ENCODE results near the gene TBC1D16.

The TBC1D16 gene

DNA sequence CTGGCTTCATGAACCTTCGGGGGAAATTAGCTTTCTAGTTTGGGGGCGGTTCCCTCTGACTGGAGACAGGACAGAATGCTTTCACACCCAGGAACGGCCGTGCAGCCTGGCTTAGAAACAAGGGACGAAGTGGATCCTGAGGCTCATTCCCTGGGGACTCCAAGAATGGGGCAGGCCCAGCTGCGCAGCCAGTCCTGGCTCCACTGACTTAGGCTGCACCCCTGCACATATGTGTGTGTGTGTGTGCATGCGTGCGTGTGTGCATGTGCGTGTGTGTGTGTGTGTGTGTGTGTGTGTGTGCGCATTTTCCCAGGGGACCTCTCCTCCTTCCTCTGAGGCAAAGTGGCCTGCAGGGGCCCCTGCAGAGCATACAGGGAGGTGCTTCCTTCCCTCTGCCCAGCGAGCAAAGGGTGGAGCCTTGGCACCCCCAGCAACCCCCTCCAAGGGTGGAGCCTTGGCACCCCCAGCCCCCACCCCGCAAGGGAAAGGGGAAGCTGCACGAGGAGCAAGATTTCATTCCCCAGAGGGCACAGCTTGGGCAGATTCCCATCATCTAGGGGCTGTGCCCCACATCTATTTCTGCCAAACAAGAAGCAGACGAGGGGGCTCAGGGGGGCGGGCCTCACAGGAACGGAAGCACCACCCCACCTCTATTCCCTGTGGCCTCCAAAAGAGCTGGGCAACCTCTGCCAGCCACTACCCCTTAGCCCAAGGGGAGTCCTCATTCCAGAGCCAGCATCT lies 98.9 kb downstream of the TBC1D16 start:
- DNase-seq, result no peak

DNA sequence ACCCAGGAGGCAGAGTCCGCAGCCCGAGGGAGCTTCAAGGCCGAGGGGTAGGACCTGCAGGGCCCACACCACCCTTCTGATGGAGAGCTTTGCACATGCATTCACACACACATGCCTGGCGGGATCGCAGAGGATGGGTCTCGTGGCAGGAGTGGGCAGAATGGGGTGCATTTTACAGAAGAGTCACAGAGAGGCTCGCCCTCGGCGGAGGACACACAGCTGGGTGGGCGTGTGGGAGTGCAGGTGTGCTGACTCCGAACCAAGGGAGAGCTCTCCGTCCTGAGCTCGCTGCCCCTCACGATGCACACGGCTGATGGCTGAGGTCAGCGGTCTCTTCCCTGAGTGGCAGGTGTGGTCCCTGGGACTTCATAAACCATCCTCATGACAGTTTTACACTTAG lies 99.6 kb downstream of the TBC1D16 start:
- no peak for DNase-seq

DNA sequence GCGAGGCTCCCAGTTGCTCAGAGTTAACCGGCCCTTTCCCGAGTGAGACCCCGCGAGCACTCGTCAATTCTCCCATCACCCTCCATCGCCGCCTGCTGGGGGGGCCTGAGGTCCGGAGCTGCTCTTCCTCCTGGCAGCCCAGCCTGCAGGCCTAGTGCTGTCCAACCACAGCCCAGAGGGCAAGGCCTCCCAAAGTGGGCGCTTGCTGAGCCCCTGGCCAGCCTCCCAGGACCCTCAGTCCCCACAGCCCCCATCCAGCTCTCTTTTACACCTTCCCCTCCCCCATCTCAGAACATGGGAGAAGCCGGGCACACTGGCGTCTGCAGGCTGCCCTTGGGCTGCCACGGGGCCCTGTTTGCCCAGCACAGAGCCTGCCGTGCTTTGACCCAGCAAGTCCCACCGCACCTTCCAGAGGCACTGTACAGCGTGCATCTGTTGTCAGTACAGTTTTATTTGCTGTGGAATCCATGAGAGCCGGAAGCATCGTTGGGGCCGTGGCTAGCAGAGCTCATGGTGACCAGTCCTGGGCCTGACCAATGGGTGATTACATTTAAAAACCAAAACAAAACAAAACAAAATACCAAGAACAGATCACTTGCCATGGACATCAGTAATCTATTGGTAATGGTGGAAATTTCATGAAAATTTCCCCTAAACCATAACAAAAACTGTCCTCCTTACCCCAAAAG lies 100.3 kb downstream of the TBC1D16 start:
- DNase-seq, result no peak

DNA sequence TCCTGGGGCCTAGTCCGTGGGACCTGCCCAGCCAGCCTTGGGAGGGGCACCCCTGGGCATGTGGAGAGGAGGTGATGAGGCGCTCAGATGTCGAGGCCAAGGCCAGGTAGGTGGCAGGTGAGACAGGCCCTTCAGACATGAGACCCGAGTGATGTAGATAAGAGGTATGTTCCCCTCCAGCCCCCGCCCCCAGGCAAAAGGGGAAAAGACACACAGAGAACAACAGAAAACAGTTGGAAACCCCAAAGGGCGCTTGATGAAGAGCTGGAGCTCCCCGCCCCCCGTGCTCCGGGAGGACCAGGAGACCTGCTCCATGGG lies 101.1 kb downstream of the TBC1D16 start:
- DNase-seq, result no peak

DNA sequence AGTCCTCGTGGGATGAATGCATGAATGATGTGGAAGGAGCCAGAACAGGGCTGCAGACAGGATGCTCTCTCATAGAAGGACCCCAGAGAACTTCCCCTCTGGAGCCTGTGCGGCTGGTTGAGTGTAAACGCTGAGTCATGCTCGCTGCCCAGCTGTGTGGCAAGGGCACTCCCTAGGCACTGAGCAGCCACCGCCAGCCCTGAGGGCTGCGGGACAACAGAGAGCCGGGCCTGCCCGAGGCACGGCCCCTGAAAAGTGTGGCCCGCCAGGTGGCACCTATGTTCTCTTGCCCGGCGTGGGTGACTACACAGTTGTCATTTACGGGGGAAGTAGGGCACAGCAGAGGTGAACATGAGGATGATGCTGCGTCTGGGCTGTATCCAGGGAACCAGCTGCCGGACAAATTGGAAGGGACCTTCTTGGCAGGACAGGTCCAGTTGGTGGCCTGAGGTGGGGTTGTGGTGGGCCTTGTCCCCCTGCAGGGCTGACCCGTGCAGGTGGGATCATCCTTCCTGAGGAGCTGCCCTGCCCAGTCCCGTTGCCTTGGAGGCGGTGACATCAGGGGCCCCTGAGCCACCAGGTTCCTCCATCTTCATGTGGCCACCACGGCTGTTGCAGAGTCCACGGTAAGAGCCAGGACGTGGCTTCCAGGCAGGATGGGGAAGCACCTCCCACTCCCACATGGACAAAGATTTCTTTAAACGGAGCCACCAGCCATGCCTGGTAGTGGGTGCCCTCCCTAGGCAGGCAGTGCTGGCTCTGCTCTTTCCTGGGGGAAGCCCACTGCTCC lies 101.6 kb downstream of the TBC1D16 start:
- DNase-seq, result no peak

DNA sequence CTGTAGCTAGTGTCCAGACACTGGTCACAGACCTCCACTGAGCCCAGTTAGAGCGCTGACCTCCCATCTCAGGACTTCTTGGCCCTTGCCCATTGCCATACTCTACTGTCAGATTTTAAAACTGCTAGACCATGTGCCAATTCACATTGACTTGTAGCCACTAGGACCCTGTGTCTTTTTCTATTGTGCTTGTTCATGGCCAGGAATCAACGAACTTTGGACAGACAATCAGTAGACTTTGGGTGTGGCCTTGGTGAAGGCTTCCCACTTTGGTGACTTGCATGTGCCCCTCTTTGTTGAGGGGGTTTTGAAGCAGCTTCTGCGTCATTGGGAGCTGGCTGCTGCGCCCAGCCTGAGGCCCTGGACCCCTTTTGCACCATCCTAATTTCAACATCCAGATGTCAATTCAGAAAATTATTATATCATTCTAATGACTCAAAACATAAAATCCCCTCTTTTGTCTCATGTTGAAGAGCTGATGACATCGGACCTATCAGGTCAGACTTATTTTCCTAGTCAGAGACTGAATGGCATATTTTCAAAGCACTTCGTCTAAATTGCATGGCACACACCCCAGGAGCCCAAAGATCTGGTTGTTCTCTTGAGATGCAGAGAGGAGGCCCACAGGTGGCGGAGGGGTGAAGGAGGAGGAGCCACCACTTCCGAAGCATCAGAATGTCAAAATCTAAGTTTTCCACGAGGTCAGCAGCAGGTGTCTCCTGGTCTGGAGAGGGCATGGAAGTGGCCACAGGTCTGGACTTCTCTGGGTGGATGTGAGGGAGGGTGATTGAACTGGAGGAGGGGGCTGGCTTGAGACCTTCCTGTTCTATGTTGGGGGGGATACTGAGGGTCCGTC lies 103.0 kb downstream of the TBC1D16 start:
- no peak for DNase-seq

DNA sequence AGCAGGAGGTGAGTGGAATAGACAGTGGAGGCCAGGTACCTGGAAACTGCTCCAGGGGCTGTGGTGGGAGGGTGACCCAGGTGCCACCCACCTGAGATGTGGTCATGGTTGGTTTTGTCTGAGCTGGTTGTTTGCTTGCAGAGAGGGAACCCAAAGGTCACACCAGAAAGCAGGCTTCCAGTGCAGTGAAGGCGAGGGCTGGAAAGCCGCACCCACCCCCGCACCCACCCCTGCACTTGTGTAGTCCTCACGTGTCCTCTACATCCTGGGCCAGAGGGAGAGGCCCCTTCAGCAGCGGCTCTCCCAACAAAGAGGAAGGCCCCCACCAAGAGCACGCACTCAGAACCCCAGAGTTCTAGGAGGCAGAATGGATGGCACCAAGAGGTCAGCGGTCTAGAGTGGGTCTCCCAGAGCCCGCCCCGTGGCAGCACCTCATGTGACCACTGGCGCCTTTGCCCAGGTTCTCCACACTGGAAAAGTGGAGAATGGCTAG lies 103.8 kb downstream of the TBC1D16 start:
- DNase-seq, result no peak

DNA sequence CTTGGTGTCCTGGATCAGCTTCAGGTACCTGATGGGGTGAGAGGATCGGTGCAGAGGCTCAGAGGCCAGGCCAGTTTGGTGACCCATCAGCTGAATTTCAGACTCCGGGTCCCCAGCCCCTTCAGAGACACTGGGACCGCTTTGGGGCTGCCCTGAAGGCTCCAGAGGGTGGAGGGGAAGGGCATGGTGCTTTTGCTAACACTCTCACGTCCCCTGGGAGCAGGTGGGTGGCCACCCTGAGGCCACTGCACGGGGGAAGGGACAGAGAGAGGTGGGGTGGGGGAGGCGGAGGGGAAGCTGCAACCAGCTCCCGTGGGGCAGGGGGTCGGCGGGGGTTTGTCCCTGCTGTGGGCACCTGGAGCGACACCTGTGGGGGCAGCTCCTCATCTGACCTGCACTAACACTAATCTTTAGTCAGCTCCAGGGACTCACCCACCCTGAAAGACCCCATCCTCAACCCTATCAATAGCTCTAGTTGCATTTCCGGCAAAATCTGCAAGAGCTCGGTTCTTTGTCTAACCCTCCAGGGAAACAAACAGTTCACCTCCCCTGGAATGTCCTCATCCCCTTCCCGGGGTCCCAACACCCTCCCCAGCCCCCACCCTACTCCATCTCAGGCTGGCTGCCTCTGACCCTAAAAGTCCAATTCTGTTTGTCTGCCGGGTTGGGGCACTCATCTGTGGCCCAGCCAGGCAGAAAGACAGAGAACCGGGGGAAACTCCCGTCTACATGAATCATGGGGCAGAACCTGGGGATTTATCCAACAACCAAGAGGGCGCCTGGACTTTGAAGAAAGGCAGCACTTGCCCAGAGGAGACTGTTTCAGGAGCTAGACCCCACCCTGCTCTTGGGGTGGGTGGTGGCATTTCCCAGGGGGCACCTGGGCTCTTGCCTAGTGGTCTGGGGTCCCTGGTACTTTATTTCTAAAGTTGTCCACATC lies 104.5 kb downstream of the TBC1D16 start:
- no peak for DNase-seq

DNA sequence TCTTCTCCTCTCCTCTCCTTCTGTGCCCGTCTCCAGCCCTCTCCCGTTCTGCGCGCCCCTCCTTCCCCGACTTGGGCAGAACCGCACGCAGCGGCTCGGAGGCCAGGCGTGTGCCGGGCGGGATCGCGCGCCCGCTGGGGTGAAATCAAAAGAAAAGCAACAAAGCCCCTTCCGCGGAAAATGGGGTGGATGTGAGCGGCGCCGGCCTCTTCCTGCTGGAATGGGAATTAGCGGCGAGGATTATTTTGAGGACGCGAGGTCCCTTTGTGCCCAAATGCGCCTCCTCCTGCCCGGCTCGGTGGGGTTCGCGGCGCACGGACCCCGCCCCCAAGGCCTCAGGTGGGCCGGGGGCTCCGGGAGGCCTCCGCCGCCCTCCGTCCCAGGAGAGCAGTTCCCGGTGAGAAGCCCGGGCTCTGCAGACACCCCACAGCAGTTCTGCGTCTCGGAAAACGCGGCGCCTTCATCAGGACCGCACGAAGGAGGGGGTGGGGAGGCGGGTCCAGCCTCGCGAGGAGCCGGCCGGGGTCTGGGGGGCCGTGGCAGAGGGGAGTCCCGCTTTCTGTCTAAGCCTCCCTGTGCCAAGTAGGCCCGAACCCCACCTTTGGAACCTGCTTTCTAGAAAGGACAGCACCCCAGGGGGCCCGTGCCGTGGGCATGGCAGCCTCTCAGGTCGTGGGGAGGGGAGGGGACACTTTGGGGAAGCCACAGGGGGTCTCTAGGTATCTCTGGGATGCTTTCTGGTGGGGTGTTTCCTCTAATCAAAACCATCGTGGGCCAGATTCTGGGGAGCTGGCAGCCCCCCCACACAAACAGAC lies 105.4 kb downstream of the TBC1D16 start:
- no peak for DNase-seq

DNA sequence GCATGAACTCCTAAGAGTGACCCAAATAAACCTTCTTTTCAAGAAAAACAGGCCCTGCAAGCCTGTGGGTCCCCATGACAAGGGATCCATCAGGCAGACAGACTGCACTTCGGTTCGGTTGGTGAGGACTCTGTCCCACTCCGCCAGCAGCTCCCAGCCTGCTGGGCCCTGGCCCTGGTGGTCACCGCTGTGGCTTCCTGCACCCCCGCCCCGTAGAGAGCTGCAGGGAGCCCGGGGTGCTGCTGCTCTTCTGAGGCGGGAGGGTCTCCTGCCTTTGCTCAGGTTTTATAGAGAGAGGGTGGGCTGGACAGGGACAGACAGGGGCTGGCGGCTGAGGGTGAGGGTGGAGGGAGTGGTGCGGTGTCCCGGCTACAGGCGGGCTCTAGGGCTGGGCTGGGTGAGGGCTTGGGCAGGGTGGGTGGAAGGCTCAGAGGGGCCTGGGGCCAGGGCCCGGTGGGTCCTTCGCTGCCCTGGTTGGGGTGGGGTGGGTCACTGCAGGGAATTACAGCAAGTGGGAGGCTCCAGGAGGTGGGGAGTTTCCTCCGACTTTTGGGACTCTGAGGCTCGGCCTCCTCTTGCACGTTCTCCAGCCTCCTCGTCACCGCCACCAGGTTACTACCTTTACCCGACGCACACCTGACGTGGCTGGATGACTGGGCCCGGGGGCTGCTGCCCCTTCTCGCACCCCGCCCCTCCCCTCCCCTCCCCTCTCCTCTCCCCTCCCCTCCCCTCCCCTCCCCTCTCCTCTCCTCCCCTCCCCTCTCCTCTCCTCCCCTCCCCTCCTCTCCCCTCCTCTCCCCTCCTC lies 106.2 kb downstream of the TBC1D16 start:
- DNase-seq, result no peak

DNA sequence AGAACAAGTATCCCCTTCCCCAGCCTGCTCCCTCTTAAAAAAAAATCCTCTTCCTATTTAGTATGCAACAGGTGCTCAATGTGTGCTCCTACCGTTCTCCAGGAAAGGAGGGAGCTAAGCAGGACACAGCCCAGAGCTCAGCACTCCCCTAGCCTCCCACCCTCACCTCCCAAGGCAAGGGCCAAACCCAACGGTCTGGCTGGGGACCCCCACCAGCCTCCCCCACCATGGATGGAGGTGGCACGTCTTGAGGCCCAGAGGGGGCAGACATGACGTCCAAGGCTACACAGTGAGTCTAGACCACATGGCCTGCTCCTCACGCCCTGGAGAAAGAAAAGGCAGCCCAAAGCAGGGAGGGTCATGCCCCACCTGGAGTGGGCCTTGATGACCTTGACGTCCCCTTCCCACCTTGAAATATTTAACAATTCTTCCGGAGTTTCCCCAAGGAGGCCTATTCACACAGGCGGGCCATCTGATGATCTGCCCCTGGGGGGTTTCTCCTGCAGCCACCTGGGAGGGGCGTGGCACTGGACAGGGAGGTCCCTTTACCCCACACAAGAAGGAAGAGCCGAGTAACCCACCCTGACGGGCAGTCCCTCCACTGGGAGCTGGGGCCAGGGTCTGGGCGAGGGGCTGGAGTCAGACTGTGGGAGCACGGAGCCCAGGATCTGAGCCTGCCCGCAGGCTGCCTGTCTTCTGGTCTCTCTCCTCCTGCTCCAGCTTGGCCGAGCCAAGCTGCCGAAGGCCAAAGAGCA lies 107.0 kb downstream of the TBC1D16 start:
- DNase-seq, result no peak

DNA sequence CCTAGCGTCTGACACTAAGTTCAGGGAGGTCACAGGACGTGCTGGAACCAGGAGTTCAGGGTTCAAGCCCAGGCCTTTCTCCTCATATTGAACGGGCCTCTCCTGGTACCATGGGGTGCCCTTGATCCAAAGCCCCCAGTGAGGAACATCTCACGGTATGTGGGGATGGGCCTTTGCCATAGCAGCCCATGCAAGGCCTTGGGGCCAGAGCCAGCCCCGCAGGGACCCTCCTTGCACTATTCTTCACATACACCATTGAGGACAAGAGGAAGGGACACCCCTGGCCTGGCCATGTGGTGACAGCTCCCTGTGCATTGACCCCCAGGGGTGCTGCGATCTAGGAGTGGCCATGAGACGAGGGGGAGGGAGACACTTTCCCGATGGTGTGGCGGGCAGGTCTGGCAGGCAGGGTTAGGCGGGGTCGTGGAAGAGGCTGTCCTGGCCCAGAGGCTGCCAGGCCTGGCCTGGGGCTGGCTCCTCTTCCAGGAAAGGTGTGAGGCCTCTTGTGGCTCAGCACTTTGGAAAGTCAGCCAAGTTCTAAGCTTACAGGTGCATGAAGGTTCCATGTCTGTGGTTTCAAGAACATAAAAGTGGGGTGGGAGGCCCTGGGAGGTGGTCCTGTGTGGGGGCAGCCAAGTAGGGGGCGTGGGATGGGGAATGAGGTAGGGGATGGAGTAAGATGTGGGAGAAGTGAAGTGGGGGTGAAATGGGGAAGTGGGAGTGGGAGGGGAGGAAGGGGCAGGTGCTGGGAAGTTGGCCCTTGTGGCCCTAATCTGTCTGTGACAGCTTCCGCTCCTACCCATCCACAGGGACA lies 107.8 kb downstream of the TBC1D16 start:
- no peak for DNase-seq

DNA sequence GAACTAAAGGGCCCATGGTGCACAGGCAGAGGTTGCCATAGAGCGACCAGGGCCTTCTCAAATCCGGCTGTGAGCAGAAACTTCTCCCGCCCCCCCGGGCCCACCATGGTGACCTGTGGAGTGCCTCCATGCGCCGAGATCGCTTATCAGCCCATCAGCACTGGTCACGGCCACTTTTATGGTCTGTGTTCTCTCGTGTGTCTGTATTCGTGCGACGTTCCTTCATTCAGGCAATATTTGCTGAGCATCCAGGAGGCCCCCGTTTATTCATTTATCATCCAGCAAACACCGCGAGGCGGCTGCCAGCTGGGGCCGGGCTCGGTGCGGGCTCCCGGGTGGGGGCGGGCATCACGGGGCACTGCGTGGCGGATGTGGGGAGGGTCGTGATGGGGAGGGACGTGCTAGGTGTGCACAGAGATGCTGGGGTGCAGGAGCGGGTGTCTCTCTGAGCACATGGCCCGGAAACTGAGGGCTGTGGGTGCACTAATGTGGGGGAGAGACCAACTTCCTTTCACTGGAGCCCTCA lies 108.5 kb downstream of the TBC1D16 start:
- DNase-seq, result no peak

DNA sequence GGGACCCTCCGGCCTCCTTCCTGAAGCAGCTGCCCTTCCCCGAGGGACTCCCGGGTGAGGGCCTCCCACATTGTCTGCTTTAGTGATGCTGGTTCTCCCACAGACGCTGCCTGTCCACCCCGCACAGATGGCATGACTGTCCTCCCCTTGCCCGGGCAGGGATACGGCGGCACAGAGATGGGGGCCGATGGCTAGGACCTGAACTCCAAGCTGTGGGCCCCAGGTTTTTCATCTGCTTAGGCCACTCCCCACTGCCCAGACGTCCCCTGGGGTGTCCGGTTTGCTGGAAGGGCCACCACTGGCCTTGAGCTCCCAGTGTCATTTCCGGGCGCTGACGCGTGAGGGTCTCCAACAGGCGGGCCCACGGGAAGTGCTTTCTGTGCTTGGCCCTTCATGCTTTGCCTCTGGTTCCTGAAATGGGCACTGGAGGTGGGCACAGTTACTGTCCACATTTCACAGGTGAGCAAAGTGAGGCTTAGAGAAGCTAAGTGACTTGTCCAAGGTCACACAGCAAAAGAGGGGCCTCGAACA lies 109.0 kb downstream of the TBC1D16 start:
- DNase-seq, result no peak

DNA sequence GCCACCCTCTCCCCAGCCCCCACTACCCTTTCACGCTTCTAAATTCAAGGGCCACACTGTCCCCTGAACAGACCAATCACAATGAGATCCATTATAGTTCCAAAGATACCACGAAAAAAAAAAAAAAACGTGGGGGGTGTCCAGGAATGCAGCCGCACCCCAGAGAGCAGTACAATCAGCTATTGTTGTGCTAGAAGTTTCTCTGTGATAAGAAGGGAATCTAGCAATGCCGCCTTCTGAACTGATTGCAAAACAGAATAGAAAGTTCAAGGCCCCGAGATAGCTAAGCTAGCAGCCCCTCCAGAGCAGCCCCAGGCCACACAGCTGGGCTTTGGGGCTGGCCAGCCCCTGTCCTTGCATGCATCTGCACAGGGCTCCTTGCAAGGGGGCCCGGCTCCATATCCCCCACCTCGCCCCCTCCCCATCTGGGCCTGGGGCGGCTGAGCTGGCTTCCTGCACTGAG lies 109.5 kb downstream of the TBC1D16 start:
- no peak for DNase-seq

DNA sequence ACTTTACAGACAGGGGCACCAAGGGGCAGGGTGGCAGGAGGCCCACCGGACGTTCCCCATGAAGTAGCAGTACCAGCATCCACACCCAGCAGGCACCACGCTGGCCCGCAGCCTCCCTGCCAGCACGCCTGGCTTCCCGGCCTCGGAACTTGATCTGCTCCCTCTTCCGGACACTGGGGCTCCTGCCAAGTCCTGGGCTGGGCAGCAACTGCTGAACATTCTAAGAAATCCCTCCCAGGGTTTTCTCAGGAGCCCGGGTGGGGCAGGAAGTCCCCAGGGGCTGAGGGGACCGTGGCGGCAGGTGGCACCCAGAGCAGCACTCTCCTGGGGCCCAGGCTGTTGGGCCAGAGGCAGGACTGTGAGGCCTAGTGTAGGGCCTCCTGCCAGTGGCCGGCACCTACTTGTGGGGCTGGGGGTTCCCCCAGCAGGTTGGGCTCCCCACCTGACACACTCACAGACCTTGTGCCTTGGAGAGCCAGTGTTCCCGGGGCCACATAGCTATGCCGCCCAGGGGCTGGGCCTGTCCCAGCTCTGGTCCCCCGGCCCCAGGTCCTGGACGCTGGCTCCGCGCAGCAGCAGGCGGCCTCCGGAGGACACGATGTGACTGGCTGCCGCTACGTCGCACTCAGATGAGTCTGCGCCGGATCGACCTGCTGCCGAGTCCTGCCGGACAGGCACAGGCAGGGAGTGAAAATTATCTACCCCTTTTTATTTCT lies 110.3 kb downstream of the TBC1D16 start:
- DNase-seq, result no peak

DNA sequence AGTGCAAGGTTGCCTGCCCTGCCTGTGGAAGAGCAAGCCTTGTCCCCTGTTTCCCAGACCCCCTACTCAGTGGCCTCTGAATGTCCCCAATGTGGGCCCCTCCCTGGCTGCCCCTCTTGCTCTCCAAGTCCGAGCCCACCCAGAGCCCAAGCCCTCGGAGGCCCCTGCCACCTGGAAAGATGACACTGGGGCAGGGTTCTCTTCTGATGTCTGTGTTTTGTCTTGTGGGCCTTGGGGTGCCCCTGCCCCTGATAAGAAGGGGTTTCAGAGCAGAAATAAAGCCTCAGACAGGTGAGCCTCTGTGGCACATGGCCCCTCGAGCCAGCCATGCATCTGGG lies 111.1 kb downstream of the TBC1D16 start:
- no peak for DNase-seq

Data from DMS 273 treated with DMSO at 0.1 percent for 48 hours (cell line).